Epidermal melanocyte (primary cell): ENCODE measurements around the gene FGD4.
"Not testable (repeated sequence)": the region's sequence is repeated elsewhere in the genome, so short reads cannot be mapped to it uniquely, and the experiment has no call there.

Experiments used
- DNase-seq: peaks from one replicate; pipeline ENCODE4 v3.0.0; 2011; ENCODE audit warnings: low spot score; ENCODE audit not compliant: insufficient read length

FGD4 gene

GRCh38 chr12:32490801-32491200 lies 91.4 kb downstream of the FGD4 start:
- DNase-seq, result no peak

GRCh38 chr12:32493282-32493681 lies 93.9 kb downstream of the FGD4 start:
- no peak for DNase-seq

- DNase-seq, result no peak
Observed at GRCh38 chr12:32494656-32495055, 95.3 kb downstream of the FGD4 start.

- DNase-seq, result no peak
Observed at GRCh38 chr12:32496946-32497345, 97.6 kb downstream of the FGD4 start.

GRCh38 chr12:32497864-32498263 lies 98.5 kb downstream of the FGD4 start:
- DNase-seq, result no peak

GRCh38 chr12:32499048-32499447 lies 99.7 kb downstream of the FGD4 start:
- no peak for DNase-seq

GRCh38 chr12:32501835-32502333 lies 102.5 kb downstream of the FGD4 start:
- DNase-seq, result peak; percentile 83

- DNase-seq, result peak; percentile 57
Observed at GRCh38 chr12:32502693-32503502, 103.5 kb downstream of the FGD4 start.

- no peak for DNase-seq
Observed at GRCh38 chr12:32503730-32504129, 104.4 kb downstream of the FGD4 start.

GRCh38 chr12:32504591-32504990 lies 105.2 kb downstream of the FGD4 start:
- no peak for DNase-seq

- no peak for DNase-seq
Observed at GRCh38 chr12:32505067-32505945, 105.9 kb downstream of the FGD4 start.

GRCh38 chr12:32507096-32507941 lies 108.0 kb downstream of the FGD4 start:
- DNase-seq, result not testable (repeated sequence)

GRCh38 chr12:32507942-32508320 lies 108.6 kb downstream of the FGD4 start:
- no peak for DNase-seq

- DNase-seq, result no peak
Observed at GRCh38 chr12:32508626-32509025, 109.3 kb downstream of the FGD4 start.

GRCh38 chr12:32509328-32510091 lies 110.2 kb downstream of the FGD4 start:
- no peak for DNase-seq

- DNase-seq, result not testable (repeated sequence)
Observed at GRCh38 chr12:32511976-32512375, 112.6 kb downstream of the FGD4 start.

GRCh38 chr12:32512379-32512778 lies 113.0 kb downstream of the FGD4 start:
- DNase-seq, result no peak

GRCh38 chr12:32512910-32513309 lies 113.6 kb downstream of the FGD4 start:
- DNase-seq, result no peak

- DNase-seq, result no peak
Observed at GRCh38 chr12:32515137-32515873, 115.9 kb downstream of the FGD4 start.

GRCh38 chr12:32516230-32516629 lies 116.9 kb downstream of the FGD4 start:
- no peak for DNase-seq
